Mucosa of descending colon (tissue), 3 donors: ENCODE results near the gene HEBP2. TPM values are rescaled to one million over a fixed set of nuclear protein-coding genes. Genes with fewer than 3 reads are reported as not detected.

Source experiments
- ATAC-seq: fragments of 200-7000 bp; cut with Tn5 transposase; one replicate; pipeline ENCODE4 v1.9.1; 2020; ENCODE audit warnings: mild to moderate bottlenecking, moderate library complexity
- DNase-seq, 3 donors: peaks; one replicate each; pipeline ENCODE4 v3.0.0-alpha.2; 2020
- H3K36me3 ChIP-seq: fragments of 200-600 bp; one replicate; pipeline ENCODE4 v1.8.0; 2021; ENCODE audit warnings: low read depth, mild to moderate bottlenecking
- H3K4me1 ChIP-seq: fragments of 200-600 bp; one replicate; pipeline ENCODE4 v1.8.0; 2021; ENCODE audit warnings: low read depth, mild to moderate bottlenecking
- H3K4me3 ChIP-seq: fragments of 200-600 bp; one replicate; pipeline ENCODE4 v1.8.0; 2021; ENCODE audit warnings: mild to moderate bottlenecking
- H3K9me3 ChIP-seq: fragments of 200-600 bp; one replicate; pipeline ENCODE4 v1.8.0; 2021; ENCODE audit warnings: mild to moderate bottlenecking
- intact Hi-C, 2 donors: fragments of 100-400 bp; cut with DNase I in 1 of 2; cut with micrococcal nuclease in 1 of 2; formaldehyde crosslinking; loops; one replicate each; pipeline versions ENCODE4 v1.11.0 to v1.11.1; 2022; cut with DNase I, micrococcal nuclease
- microRNA-seq: library from miRNA; unstranded; fragments of <30 nt; microRNA quantifications from one replicate; pipeline ENCODE4, GENCODE V29; 2019
- total RNA-seq, 3 donors: library from RNA; stranded (reverse); fragmentation: NEBNext Ultra II Directional in 2 of 3; extraction: Animal tissue kit (Norgen Biotek cat#: 25700) in 2 of 3; gene quantifications; one replicate each; pipeline versions ENCODE4 v1.2.1 to v1.2.4, GENCODE V29; 2021 to 2023
- TF ChIP-seq, protein P1 (sequence below): fragments of 200-600 bp; IDR thresholded peaks from one replicate; pipeline ENCODE4 v1.8.0; 2022; ENCODE audit warnings: antibody characterized with exemption, mild to moderate bottlenecking
- donor health status: DM: no; HTN: no; CAD: no; lungs with moderate emphysema.
- donor health status: DM: no; HTN: no; CAD: no.
- donor health status: DM: no; HTN: yes; CAD: no.

The HEBP2 gene
- total RNA-seq, 3 donors from 2014 or later = 78.5 to 101 (median 88.7) TPM

DNA sequence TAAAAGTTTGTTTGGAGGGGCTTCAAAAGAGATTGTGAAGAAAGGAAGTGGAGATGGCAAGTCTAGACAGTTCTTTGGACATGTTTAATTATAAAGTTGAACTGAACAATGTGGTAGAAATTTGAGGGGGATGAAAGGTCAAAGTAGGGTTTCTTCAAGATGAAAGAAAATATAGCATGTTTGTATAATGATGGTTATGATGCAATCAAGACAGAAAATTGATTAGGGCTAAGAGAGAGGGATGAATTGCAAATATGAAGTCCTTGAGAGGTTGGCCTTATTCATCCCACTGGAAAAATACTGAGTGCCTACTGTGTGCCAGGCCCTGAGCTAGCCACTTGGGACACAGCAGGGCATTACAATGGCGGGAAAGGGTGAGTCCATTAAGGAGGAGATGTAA, 57.6 kb downstream of the HEBP2 start:
- no peak for ATAC-seq
- TF ChIP-seq, protein P1, sequence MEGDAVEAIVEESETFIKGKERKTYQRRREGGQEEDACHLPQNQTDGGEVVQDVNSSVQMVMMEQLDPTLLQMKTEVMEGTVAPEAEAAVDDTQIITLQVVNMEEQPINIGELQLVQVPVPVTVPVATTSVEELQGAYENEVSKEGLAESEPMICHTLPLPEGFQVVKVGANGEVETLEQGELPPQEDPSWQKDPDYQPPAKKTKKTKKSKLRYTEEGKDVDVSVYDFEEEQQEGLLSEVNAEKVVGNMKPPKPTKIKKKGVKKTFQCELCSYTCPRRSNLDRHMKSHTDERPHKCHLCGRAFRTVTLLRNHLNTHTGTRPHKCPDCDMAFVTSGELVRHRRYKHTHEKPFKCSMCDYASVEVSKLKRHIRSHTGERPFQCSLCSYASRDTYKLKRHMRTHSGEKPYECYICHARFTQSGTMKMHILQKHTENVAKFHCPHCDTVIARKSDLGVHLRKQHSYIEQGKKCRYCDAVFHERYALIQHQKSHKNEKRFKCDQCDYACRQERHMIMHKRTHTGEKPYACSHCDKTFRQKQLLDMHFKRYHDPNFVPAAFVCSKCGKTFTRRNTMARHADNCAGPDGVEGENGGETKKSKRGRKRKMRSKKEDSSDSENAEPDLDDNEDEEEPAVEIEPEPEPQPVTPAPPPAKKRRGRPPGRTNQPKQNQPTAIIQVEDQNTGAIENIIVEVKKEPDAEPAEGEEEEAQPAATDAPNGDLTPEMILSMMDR = no peak
- Histone ChIP-seq H3K4me3 (no peak overlapping the region), H3K9me3 (no peaks in the 10 kb centered on the region), H3K36me3 (no peaks in the 10 kb centered on the region), H3K4me1 (peaks cover under 1% of the 10 kb centered on the region)
- intact Hi-C loops = no loop called here
- no peak for DNase-seq

DNA sequence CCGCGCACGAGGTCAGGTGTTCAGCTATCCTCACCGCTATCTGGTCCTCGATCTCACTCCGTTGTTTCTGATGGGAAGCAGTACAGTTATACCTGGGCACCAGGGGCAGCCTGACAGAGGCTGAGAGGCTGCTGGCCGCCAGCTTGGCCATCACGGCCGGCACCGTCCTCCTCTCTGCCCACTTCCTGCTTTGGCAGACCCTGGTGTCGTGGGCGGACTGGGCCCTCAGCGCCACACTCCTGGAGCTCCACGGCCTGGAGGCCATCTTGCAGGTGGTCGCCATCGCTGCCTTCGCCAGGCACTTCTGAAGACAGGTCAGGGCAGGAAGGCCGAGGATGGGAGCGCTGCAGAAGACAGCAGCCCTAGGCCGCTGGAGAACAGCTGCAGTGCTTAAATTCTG, 60.1 kb downstream of the HEBP2 start:
- TF ChIP-seq, protein P1 = no peak
- H3K4me3 ChIP-seq = no peak overlapping the region
- no peaks in the 10 kb centered on the region for H3K4me1 ChIP-seq
- DNase-seq (no peak), ATAC-seq (no peak)
- intact Hi-C loops = no loop called here
- H3K36me3 ChIP-seq = no peaks in the 10 kb centered on the region
- H3K9me3 ChIP-seq = no peaks in the 10 kb centered on the region

DNA sequence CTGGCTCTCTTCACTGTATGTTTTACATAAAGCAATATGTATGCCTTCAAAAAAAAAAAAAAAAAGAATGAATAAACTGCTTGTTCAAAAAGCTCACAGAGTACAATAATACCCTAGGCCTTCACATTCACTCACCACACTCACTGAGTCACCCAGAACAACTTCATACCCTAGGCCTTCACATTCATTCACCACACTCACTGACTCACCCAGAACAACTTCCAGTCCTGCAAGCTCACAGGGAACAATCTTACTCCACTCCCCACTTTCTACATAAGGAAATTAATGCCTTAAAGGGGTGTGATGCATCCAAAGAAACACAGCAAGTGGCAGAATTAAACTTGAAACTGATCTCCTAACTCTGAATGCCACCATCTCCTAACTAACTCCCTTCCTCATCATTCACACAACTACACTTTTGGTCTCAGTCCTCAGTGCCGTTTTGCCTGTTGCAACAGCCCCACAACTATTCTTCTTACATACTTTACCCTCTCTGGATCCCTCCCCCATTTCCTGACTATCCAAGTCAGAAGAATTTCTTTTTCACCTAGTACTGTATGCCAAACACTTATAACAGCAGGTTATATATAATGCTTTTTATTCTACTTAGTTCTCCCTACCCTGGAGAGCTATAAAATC, 61.1 kb downstream of the HEBP2 start:
- TF ChIP-seq, protein P1 = no peak
- peak; percentile 71 for ATAC-seq
- H3K9me3 ChIP-seq = no peaks in the 10 kb centered on the region
- DNase-seq = no peak
- H3K4me3 ChIP-seq = no peak overlapping the region
- no peaks in the 10 kb centered on the region for H3K4me1 ChIP-seq
- H3K36me3 ChIP-seq = no peaks in the 10 kb centered on the region
- intact Hi-C loops = no loop called here

DNA sequence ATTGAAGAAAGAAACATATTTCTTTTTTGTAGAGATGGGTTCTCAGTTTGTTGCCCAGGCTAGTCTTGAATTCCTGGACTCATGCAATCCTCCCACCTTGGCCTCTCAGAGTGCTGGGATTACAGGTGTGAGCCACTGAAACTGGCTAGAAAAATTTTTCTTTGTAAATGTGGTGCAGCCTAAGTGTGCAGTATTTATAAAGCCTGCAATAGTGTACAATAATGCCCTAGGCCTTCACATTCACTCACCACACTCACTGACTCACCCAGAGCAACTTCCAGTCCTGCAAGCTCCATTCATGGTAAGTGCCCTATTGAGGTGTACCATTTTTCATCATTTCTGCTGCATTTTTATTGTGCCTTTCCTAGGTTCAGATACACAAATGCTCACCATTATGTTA, 63.9 kb downstream of the HEBP2 start:
- no peak overlapping the region for H3K4me3 ChIP-seq
- no peaks in the 10 kb centered on the region for H3K4me1 ChIP-seq
- DNase-seq (no peak), ATAC-seq (no peak)
- TF ChIP-seq, protein P1 = no peak
- intact Hi-C loops = no loop called here
- no peaks in the 10 kb centered on the region for H3K9me3 ChIP-seq
- H3K36me3 ChIP-seq = no peaks in the 10 kb centered on the region

DNA sequence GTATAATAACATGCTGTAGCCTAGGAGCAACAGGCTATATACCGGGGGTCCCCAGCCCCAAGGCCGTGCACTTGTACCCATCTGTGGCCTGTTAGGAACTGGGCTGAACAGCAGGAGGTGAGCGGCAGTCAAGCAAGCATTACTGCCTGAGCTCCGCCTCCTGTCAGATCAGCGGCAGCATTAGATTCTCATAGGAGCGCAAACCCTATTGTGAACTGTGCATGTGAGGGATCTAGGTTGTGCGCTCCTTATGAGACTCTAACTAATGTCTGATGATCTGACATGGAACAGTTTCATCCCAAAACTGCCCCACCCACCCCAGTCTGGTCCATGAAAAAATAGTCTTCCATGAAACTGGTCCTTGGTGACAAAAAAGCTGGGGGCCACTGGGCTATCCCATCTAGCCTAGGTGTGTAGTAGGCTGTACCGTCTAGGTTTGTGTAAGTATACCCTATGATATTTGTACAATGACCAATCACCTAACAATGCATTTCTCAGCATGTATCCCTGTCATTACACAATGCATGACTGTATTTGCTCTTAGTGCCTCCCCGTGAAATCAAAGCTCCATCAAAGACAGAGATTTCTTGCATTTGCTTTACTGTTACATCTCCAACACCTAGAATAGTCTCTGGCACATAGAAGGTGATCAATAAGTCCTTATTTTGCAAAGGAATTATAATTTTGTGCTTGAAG, 64.4 kb downstream of the HEBP2 start:
- TF ChIP-seq, protein P1 = no peak
- ATAC-seq = peak; percentile 24

More for the DNA sequence above, 64.4 kb downstream of the HEBP2 start:
- intact Hi-C loops = no loop called here
- Histone ChIP-seq H3K36me3 (no peaks in the 10 kb centered on the region), H3K4me3 (no peak overlapping the region), H3K9me3 (no peaks in the 10 kb centered on the region), H3K4me1 (no peaks in the 10 kb centered on the region)
- DNase-seq = no peak

Small RNAs within 50 kb of the gene (microRNA-seq; reads per million reads assigned to microRNA genes)
- 1.2 reads per million for gene MIR3145

Other genes starting within 250 kb of the HEBP2 start
- 10 to 100 TPM; 10.1 to 24.3 (median 21.1) TPM for gene ARFGEF3, start 242.3 kb upstream of the HEBP2 start, total RNA-seq
- gene PBOV1, start 185.7 kb upstream of the HEBP2 start, total RNA-seq = not detected
- 1 to 10 TPM in 1 of 3 donors, not detected in 2; 4.0 TPM for gene SMIM28, start 26.3 kb upstream of the HEBP2 start, total RNA-seq
- gene NHSL1, start 95.3 kb downstream of the HEBP2 start, total RNA-seq = 100 to 1,000 TPM in 2 of 3 donors, 10 to 100 TPM in 1; 53.1 to 155 (median 107) TPM